ENCODE measurements around the gene CC2D2A. TPM values are rescaled to one million over a fixed set of nuclear protein-coding genes. Genes with fewer than 3 reads are reported as not detected.
"Not testable (repeated sequence)": the region's sequence is repeated elsewhere in the genome, so short reads cannot be mapped to it uniquely, and the experiment has no call there.

Gene CC2D2A
- total RNA-seq, 1 donor from 2014 or later = 7.8 TPM

GRCh38 chr4:15601862-15602261 is 132.2 kb downstream of the CC2D2A start:
- Histone ChIP-seq H3K27ac (ENCODE audit: low read depth, low read length) (no peak overlapping the region), H3K4me3 (ENCODE audit: low read length in 3 of 3) (no peak overlapping the region), H3K36me3 (ENCODE audit: control insufficient read depth in 3 of 3, insufficient read depth in 3 of 3, low read length in 3 of 3) (peaks cover 0 to 16% (median 7%) of the 10 kb centered on the region in 3 donors), H3K4me1 (ENCODE audit: control insufficient read depth in 3 of 3, insufficient read depth in 3 of 3, low read length in 3 of 3) (no peaks in the 10 kb centered on the region), H3K27me3 (ENCODE audit: control insufficient read depth in 3 of 3, insufficient read depth in 3 of 3, low read length in 3 of 3) (no peaks in the 10 kb centered on the region), H3K9ac (ENCODE audit: low read depth in 1 of 3, low read length in 3 of 3) (no peak overlapping the region), H3K9me3 (ENCODE audit: control insufficient read depth in 3 of 3, low read length in 3 of 3) (no peaks in the 10 kb centered on the region)

- Histone ChIP-seq H3K27ac (ENCODE audit: low read depth, low read length) (no peak overlapping the region), H3K9me3 (ENCODE audit: control insufficient read depth in 3 of 3, low read length in 3 of 3) (no peaks in the 10 kb centered on the region), H3K36me3 (ENCODE audit: control insufficient read depth in 3 of 3, insufficient read depth in 3 of 3, low read length in 3 of 3) (peaks cover 0 to 8% (median 7%) of the 10 kb centered on the region in 3 donors)
Observed at GRCh38 chr4:15605537-15605936, 135.9 kb downstream of the CC2D2A start.

GRCh38 chr4:15610855-15611254 is 141.2 kb downstream of the CC2D2A start:
- no peaks in the 10 kb centered on the region for H3K9me3 ChIP-seq (ENCODE audit: control insufficient read depth in 3 of 3, low read length in 3 of 3)
- H3K9ac ChIP-seq (ENCODE audit: low read depth in 1 of 3, low read length in 3 of 3) = no peak overlapping the region
- peaks cover 3 to 7% (median 7%) of the 10 kb centered on the region in 3 donors for H3K36me3 ChIP-seq (ENCODE audit: control insufficient read depth in 3 of 3, insufficient read depth in 3 of 3, low read length in 3 of 3)
- H3K27me3 ChIP-seq (ENCODE audit: control insufficient read depth in 3 of 3, insufficient read depth in 3 of 3, low read length in 3 of 3) = no peaks in the 10 kb centered on the region
- no peak overlapping the region for H3K4me3 ChIP-seq (ENCODE audit: low read length in 3 of 3)
- peaks cover 0 to 3% (median 0%) of the 10 kb centered on the region in 3 donors for H3K4me1 ChIP-seq (ENCODE audit: control insufficient read depth in 3 of 3, insufficient read depth in 3 of 3, low read length in 3 of 3)
- H3K27ac ChIP-seq (ENCODE audit: low read depth, low read length) = no peak overlapping the region

More at GRCh38 chr4:15605537-15605936, 135.9 kb downstream of the CC2D2A start:
- no peaks in the 10 kb centered on the region for H3K27me3 ChIP-seq (ENCODE audit: control insufficient read depth in 3 of 3, insufficient read depth in 3 of 3, low read length in 3 of 3)
- H3K4me1 ChIP-seq (ENCODE audit: control insufficient read depth in 3 of 3, insufficient read depth in 3 of 3, low read length in 3 of 3) = no peaks in the 10 kb centered on the region
- H3K4me3 ChIP-seq (ENCODE audit: low read length in 3 of 3) = no peak overlapping the region
- no peak overlapping the region for H3K9ac ChIP-seq (ENCODE audit: low read depth in 1 of 3, low read length in 3 of 3)

- H3K36me3 ChIP-seq (ENCODE audit: control insufficient read depth in 3 of 3, insufficient read depth in 3 of 3, low read length in 3 of 3) = peaks cover 3 to 7% (median 7%) of the 10 kb centered on the region in 3 donors
- no peak overlapping the region for H3K27ac ChIP-seq (ENCODE audit: low read depth, low read length)
- H3K9me3 ChIP-seq (ENCODE audit: control insufficient read depth in 3 of 3, low read length in 3 of 3) = no peaks in the 10 kb centered on the region
- no peaks in the 10 kb centered on the region for H3K27me3 ChIP-seq (ENCODE audit: control insufficient read depth in 3 of 3, insufficient read depth in 3 of 3, low read length in 3 of 3)
- no peak overlapping the region for H3K9ac ChIP-seq (ENCODE audit: low read depth in 1 of 3, low read length in 3 of 3)
- peaks cover 0 to 3% (median 0%) of the 10 kb centered on the region in 3 donors for H3K4me1 ChIP-seq (ENCODE audit: control insufficient read depth in 3 of 3, insufficient read depth in 3 of 3, low read length in 3 of 3)
- no peak overlapping the region for H3K4me3 ChIP-seq (ENCODE audit: low read length in 3 of 3)
Observed at GRCh38 chr4:15612136-15612535, 142.5 kb downstream of the CC2D2A start.

- H3K27me3 ChIP-seq (ENCODE audit: control insufficient read depth in 3 of 3, insufficient read depth in 3 of 3, low read length in 3 of 3); H3K9me3 ChIP-seq (ENCODE audit: control insufficient read depth in 3 of 3, low read length in 3 of 3); H3K4me1 ChIP-seq (ENCODE audit: control insufficient read depth in 3 of 3, insufficient read depth in 3 of 3, low read length in 3 of 3); H3K9ac ChIP-seq (ENCODE audit: low read depth in 1 of 3, low read length in 3 of 3); H3K4me3 ChIP-seq (ENCODE audit: low read length in 3 of 3); H3K27ac ChIP-seq (ENCODE audit: low read depth, low read length): not testable (repeated sequence)
- peaks cover 3 to 10% (median 7%) of the 10 kb centered on the region in 3 donors for H3K36me3 ChIP-seq (ENCODE audit: control insufficient read depth in 3 of 3, insufficient read depth in 3 of 3, low read length in 3 of 3)
Observed at GRCh38 chr4:15614891-15615290, 145.2 kb downstream of the CC2D2A start.

- H3K36me3 ChIP-seq (ENCODE audit: control insufficient read depth in 3 of 3, insufficient read depth in 3 of 3, low read length in 3 of 3) = peaks cover 0 to 10% (median 3%) of the 10 kb centered on the region in 3 donors
- H3K9ac ChIP-seq (ENCODE audit: low read depth in 1 of 3, low read length in 3 of 3); H3K4me1 ChIP-seq (ENCODE audit: control insufficient read depth in 3 of 3, insufficient read depth in 3 of 3, low read length in 3 of 3); H3K4me3 ChIP-seq (ENCODE audit: low read length in 3 of 3); H3K9me3 ChIP-seq (ENCODE audit: control insufficient read depth in 3 of 3, low read length in 3 of 3); H3K27ac ChIP-seq (ENCODE audit: low read depth, low read length); H3K27me3 ChIP-seq (ENCODE audit: control insufficient read depth in 3 of 3, insufficient read depth in 3 of 3, low read length in 3 of 3): not testable (repeated sequence)
Observed at GRCh38 chr4:15617407-15617806, 147.7 kb downstream of the CC2D2A start.

- no peak overlapping the region for H3K4me3 ChIP-seq (ENCODE audit: low read length in 3 of 3)
- peaks cover 3 to 27% (median 25%) of the 10 kb centered on the region in 3 donors for H3K36me3 ChIP-seq (ENCODE audit: control insufficient read depth in 3 of 3, insufficient read depth in 3 of 3, low read length in 3 of 3)
Observed at GRCh38 chr4:15636818-15637217, 167.1 kb downstream of the CC2D2A start.

GRCh38 chr4:15638418-15638817 is 168.7 kb downstream of the CC2D2A start:
- H3K36me3 ChIP-seq (ENCODE audit: control insufficient read depth in 3 of 3, insufficient read depth in 3 of 3, low read length in 3 of 3) = peaks cover 3 to 26% (median 23%) of the 10 kb centered on the region in 3 donors
- H3K4me1 ChIP-seq (ENCODE audit: control insufficient read depth in 3 of 3, insufficient read depth in 3 of 3, low read length in 3 of 3) = no peaks in the 10 kb centered on the region
- no peak overlapping the region for H3K9ac ChIP-seq (ENCODE audit: low read depth in 1 of 3, low read length in 3 of 3)

More at GRCh38 chr4:15636818-15637217, 167.1 kb downstream of the CC2D2A start:
- no peaks in the 10 kb centered on the region for H3K9me3 ChIP-seq (ENCODE audit: control insufficient read depth in 3 of 3, low read length in 3 of 3)
- H3K27ac ChIP-seq (ENCODE audit: low read depth, low read length) = no peak overlapping the region
- H3K9ac ChIP-seq (ENCODE audit: low read depth in 1 of 3, low read length in 3 of 3) = no peak overlapping the region
- H3K27me3 ChIP-seq (ENCODE audit: control insufficient read depth in 3 of 3, insufficient read depth in 3 of 3, low read length in 3 of 3) = no peaks in the 10 kb centered on the region
- H3K4me1 ChIP-seq (ENCODE audit: control insufficient read depth in 3 of 3, insufficient read depth in 3 of 3, low read length in 3 of 3) = no peaks in the 10 kb centered on the region

GRCh38 chr4:15648600-15648999 is 178.9 kb downstream of the CC2D2A start:
- Histone ChIP-seq H3K27ac (ENCODE audit: low read depth, low read length) (no peak overlapping the region), H3K36me3 (ENCODE audit: control insufficient read depth in 3 of 3, insufficient read depth in 3 of 3, low read length in 3 of 3) (no peaks in the 10 kb centered on the region), H3K4me1 (ENCODE audit: control insufficient read depth in 3 of 3, insufficient read depth in 3 of 3, low read length in 3 of 3) (peaks cover 13 to 27% (median 20%) of the 10 kb centered on the region in 3 donors), H3K4me3 (ENCODE audit: low read length in 3 of 3) (no peak overlapping the region), H3K9me3 (ENCODE audit: control insufficient read depth in 3 of 3, low read length in 3 of 3) (no peaks in the 10 kb centered on the region), H3K27me3 (ENCODE audit: control insufficient read depth in 3 of 3, insufficient read depth in 3 of 3, low read length in 3 of 3) (no peaks in the 10 kb centered on the region), H3K9ac (ENCODE audit: low read depth in 1 of 3, low read length in 3 of 3) (no peak overlapping the region)

More at GRCh38 chr4:15638418-15638817, 168.7 kb downstream of the CC2D2A start:
- no peaks in the 10 kb centered on the region for H3K27me3 ChIP-seq (ENCODE audit: control insufficient read depth in 3 of 3, insufficient read depth in 3 of 3, low read length in 3 of 3)
- no peaks in the 10 kb centered on the region for H3K9me3 ChIP-seq (ENCODE audit: control insufficient read depth in 3 of 3, low read length in 3 of 3)
- no peak overlapping the region for H3K4me3 ChIP-seq (ENCODE audit: low read length in 3 of 3)
- no peak overlapping the region for H3K27ac ChIP-seq (ENCODE audit: low read depth, low read length)

GRCh38 chr4:15649914-15650545 is 180.3 kb downstream of the CC2D2A start:
- Histone ChIP-seq H3K9me3 (ENCODE audit: control insufficient read depth in 3 of 3, low read length in 3 of 3) (no peaks in the 10 kb centered on the region), H3K36me3 (ENCODE audit: control insufficient read depth in 3 of 3, insufficient read depth in 3 of 3, low read length in 3 of 3) (no peaks in the 10 kb centered on the region), H3K4me1 (ENCODE audit: control insufficient read depth in 3 of 3, insufficient read depth in 3 of 3, low read length in 3 of 3) (peaks cover 16 to 33% (median 26%) of the 10 kb centered on the region in 3 donors), H3K4me3 (ENCODE audit: low read length in 3 of 3) (peak overlapping the region in 1 of 3 donors; percentile 33), H3K27ac (ENCODE audit: low read depth, low read length) (no peak overlapping the region), H3K9ac (ENCODE audit: low read depth in 1 of 3, low read length in 3 of 3) (no peak overlapping the region), H3K27me3 (ENCODE audit: control insufficient read depth in 3 of 3, insufficient read depth in 3 of 3, low read length in 3 of 3) (no peaks in the 10 kb centered on the region)

Measured in skeletal muscle tissue (tissue), 4 donors.